ENCODE data around the gene BCAR1. TPM values are rescaled to one million over a fixed set of nuclear protein-coding genes. Genes with fewer than 3 reads are reported as not detected.

Gene BCAR1
- total and polyA plus RNA-seq, 2 of the 13 experiments (the other 11 are each of a cell fraction or from before 2014, with no cell fraction given), result 48.1 to 51.7 TPM

GRCh38 chr16:75265911-75266701 is 14.7 kb upstream of the BCAR1 start (continued):
- TF ChIP-seq ZNF768 (CRISPR knock-in tag; IDR thresholded peaks at IDR 0.05), result peak; percentile 70; the same call in 1 of the 2 replicates
- no peak for TF ChIP-seq PTBP1 (IDR thresholded peaks at IDR 0.05; ENCODE audit: low read depth, low read length, poor library complexity, severe bottlenecking)
- TF ChIP-seq ZNF710 (CRISPR knock-in tag; IDR thresholded peaks at IDR 0.05; ENCODE audit: borderline replicate concordance), result peak; percentile 88; the same call in 1 of the 2 replicates
- TF ChIP-seq PAXIP1 (CRISPR knock-in tag; conservative IDR thresholded peaks at IDR 0.05), result peak; percentile 63
- TF ChIP-seq CAMTA2 (CRISPR knock-in tag; IDR thresholded peaks at IDR 0.05; ENCODE audit: borderline replicate concordance), result peak; percentile 4; the same call in 1 of the 2 replicates
- no peak for TF ChIP-seq SMARCC2 (IDR thresholded peaks at IDR 0.05)
- no peak for TF ChIP-seq SMC3 (IDR thresholded peaks at IDR 0.05; ENCODE audit: low read length)
- TF ChIP-seq ZNF577 (CRISPR knock-in tag; IDR thresholded peaks at IDR 0.05; ENCODE audit: borderline replicate concordance, low read depth), result peak; percentile 84; the same call in 1 of the 2 replicates
- no peak for TF ChIP-seq REXO4 (CRISPR knock-in tag; IDR thresholded peaks at IDR 0.05; ENCODE audit: borderline replicate concordance)
- peak; percentile 76; the same call in 1 of the 2 replicates for TF ChIP-seq ZNF317 (CRISPR knock-in tag; IDR thresholded peaks at IDR 0.05)
- TF ChIP-seq THYN1 (CRISPR knock-in tag; IDR thresholded peaks at IDR 0.05; ENCODE audit: borderline replicate concordance, low read depth), result 0 out of 2 replicates have a peak, but pooled peaks have one; percentile 33
- TF ChIP-seq, protein P1, sequence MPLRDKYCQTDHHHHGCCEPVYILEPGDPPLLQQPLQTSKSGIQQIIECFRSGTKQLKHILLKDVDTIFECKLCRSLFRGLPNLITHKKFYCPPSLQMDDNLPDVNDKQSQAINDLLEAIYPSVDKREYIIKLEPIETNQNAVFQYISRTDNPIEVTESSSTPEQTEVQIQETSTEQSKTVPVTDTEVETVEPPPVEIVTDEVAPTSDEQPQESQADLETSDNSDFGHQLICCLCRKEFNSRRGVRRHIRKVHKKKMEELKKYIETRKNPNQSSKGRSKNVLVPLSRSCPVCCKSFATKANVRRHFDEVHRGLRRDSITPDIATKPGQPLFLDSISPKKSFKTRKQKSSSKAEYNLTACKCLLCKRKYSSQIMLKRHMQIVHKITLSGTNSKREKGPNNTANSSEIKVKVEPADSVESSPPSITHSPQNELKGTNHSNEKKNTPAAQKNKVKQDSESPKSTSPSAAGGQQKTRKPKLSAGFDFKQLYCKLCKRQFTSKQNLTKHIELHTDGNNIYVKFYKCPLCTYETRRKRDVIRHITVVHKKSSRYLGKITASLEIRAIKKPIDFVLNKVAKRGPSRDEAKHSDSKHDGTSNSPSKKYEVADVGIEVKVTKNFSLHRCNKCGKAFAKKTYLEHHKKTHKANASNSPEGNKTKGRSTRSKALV (CRISPR knock-in tag; IDR thresholded peaks at IDR 0.05), result peak; percentile 57; the same call in 1 of the 2 replicates
- TF ChIP-seq ATM (IDR thresholded peaks at IDR 0.05; ENCODE audit: borderline replicate concordance), result no peak
- TF ChIP-seq HOXA9 (CRISPR knock-in tag; IDR thresholded peaks at IDR 0.05; ENCODE audit: borderline replicate concordance), result peak; percentile 89; the same call in 1 of the 2 replicates
- TF ChIP-seq ZNF564 (CRISPR knock-in tag; IDR thresholded peaks at IDR 0.05), result no peak; the same call in 1 of the 2 replicates

Data from HepG2 (cell line).